DOHH2 (cell line): ENCODE measurements around the gene PIWIL4.

Experiments used
- H3F3A ChIP-seq: fragments of 200-600 bp; sonication (generic), shearing (Covaris generic); 2 replicates; pipeline ENCODE4 v1.6.0; 2016; ENCODE audit warnings: antibody characterized with exemption, mild to moderate bottlenecking; ENCODE audit not compliant: control insufficient read depth, insufficient read depth
- H3K27ac ChIP-seq: fragments of 200-600 bp; sonication (generic); 2 replicates; pipeline ENCODE4 v1.5.1; 2014; ENCODE audit warnings: low read depth, mild to moderate bottlenecking, low read length, moderate library complexity
- H3K27me3 ChIP-seq: fragments of 200-600 bp; sonication (generic); 2 replicates; pipeline ENCODE4 v1.6.1; 2014; ENCODE audit warnings: mild to moderate bottlenecking, low read length, mixed read lengths; ENCODE audit not compliant: control insufficient read depth
- H3K36me3 ChIP-seq: fragments of 200-600 bp; sonication (generic); 2 replicates; pipeline ENCODE4 v1.6.1; 2014; ENCODE audit warnings: mild to moderate bottlenecking, low read length, moderate library complexity, mixed read lengths; ENCODE audit not compliant: control insufficient read depth
- H3K4me1 ChIP-seq: fragments of 200-600 bp; sonication (generic); 2 replicates; pipeline ENCODE4 v1.6.1; 2014; ENCODE audit warnings: mild to moderate bottlenecking, low read length, mixed read lengths; ENCODE audit not compliant: control insufficient read depth
- H3K4me2 ChIP-seq: fragments of 200-600 bp; sonication (generic); 2 replicates; pipeline ENCODE4 v1.6.0; 2014; ENCODE audit warnings: mild to moderate bottlenecking, low read length, moderate library complexity
- H3K4me3 ChIP-seq: fragments of 200-600 bp; sonication (generic); 2 replicates; pipeline ENCODE4 v1.5.1; 2014; ENCODE audit warnings: mild to moderate bottlenecking, low read length, mixed read lengths
- H3K79me2 ChIP-seq: fragments of 200-600 bp; sonication (generic); 2 replicates; pipeline ENCODE4 v1.6.1; 2014; ENCODE audit warnings: mild to moderate bottlenecking, low read length, mixed read lengths; ENCODE audit not compliant: control insufficient read depth
- H3K9me2 ChIP-seq: fragments of 200-600 bp; sonication (generic); replicated peaks from 2 replicates; pipeline ENCODE4 v1.6.1; 2014; ENCODE audit warnings: mild to moderate bottlenecking, low read length, mixed read lengths; ENCODE audit not compliant: control insufficient read depth
- H3K9me3 ChIP-seq: fragments of 200-600 bp; sonication (generic); 2 replicates; pipeline ENCODE4 v1.6.1; 2014; ENCODE audit warnings: antibody characterized with exemption, low read length, mixed read lengths; ENCODE audit not compliant: control insufficient read depth, insufficient read depth
- H4K20me1 ChIP-seq: fragments of 200-600 bp; sonication (generic); 2 replicates; pipeline ENCODE4 v1.6.0; 2014; ENCODE audit warnings: low read depth, mild to moderate bottlenecking, antibody characterized with exemption, low read length, moderate library complexity; ENCODE audit not compliant: control insufficient read depth, insufficient read depth
- CTCF ChIP-seq: fragments of 200-600 bp; sonication (generic); IDR thresholded peaks from one replicate; pipeline ENCODE4 v1.5.1; 2014; ENCODE audit warnings: antibody characterized with exemption, mild to moderate bottlenecking, low read depth, low read length; ENCODE audit not compliant: poor library complexity, severe bottlenecking
- EZH2phosphoT487 ChIP-seq: fragments of 200-600 bp; sonication (generic); IDR thresholded peaks from 2 replicates; pipeline ENCODE4 v1.6.1; 2017; ENCODE audit warnings: borderline replicate concordance, mild to moderate bottlenecking, antibody characterized with exemption, low read length, moderate library complexity, mixed read lengths

Gene PIWIL4

GRCh38 chr11:94559361-94559760 lies 7.8 kb upstream of the PIWIL4 start:
- Histone ChIP-seq H3K79me2 (no peaks in the 10 kb centered on the region), H3K4me3 (no peak overlapping the region), H4K20me1 (no peaks in the 10 kb centered on the region), H3K4me1 (peaks cover 13% of the 10 kb centered on the region), H3K9me2 (no peaks in the 10 kb centered on the region), H3K36me3 (no peaks in the 10 kb centered on the region), H3K27ac (no peak overlapping the region), H3K9me3 (no peaks in the 10 kb centered on the region), H3F3A (no peaks in the 10 kb centered on the region), H3K27me3 (no peaks in the 10 kb centered on the region), H3K4me2 (no peak overlapping the region)
- no peak for TF ChIP-seq CTCF
- no peak for TF ChIP-seq EZH2phosphoT487

- no peaks in the 10 kb centered on the region for H3K9me3 ChIP-seq
- H3K27ac ChIP-seq: no peak overlapping the region
- no peaks in the 10 kb centered on the region for H3K36me3 ChIP-seq
- no peaks in the 10 kb centered on the region for H3K9me2 ChIP-seq
- H3K27me3 ChIP-seq: no peaks in the 10 kb centered on the region
- no peaks in the 10 kb centered on the region for H3F3A ChIP-seq
- H3K4me1 ChIP-seq: peaks cover 13% of the 10 kb centered on the region
- no peaks in the 10 kb centered on the region for H4K20me1 ChIP-seq
- H3K4me3 ChIP-seq: no peak overlapping the region
- H3K4me2 ChIP-seq: no peak overlapping the region
- TF ChIP-seq EZH2phosphoT487 (no peak), CTCF (no peak)
- H3K79me2 ChIP-seq: no peaks in the 10 kb centered on the region
These were observed 6.3 kb upstream of the PIWIL4 start for GRCh38 chr11:94560834-94561233.

GRCh38 chr11:94563176-94563847 lies 3.9 kb upstream of the PIWIL4 start:
- no peak overlapping the region for H3K4me3 ChIP-seq
- H3K4me2 ChIP-seq: no peak overlapping the region
- H3K27me3 ChIP-seq: no peaks in the 10 kb centered on the region
- peaks cover 8% of the 10 kb centered on the region for H3K4me1 ChIP-seq
- H3K9me3 ChIP-seq: no peaks in the 10 kb centered on the region
- TF ChIP-seq EZH2phosphoT487 (no peak), CTCF (no peak)
- H3K79me2 ChIP-seq: no peaks in the 10 kb centered on the region
- H3K36me3 ChIP-seq: no peaks in the 10 kb centered on the region
- no peak overlapping the region for H3K27ac ChIP-seq
- no peaks in the 10 kb centered on the region for H3K9me2 ChIP-seq
- H3F3A ChIP-seq: no peaks in the 10 kb centered on the region
- no peaks in the 10 kb centered on the region for H4K20me1 ChIP-seq
